Activated CD4-positive, alpha-beta T cell treated with anti-CD3 and anti-CD28 coated beads, Interleukin-2, amount 50 U/mL, for 4 hours (primary cell): ENCODE results near the gene AMPD1.

Source experiments
- DNase-seq, 2 experiments: peaks; one replicate each; pipeline ENCODE4 v3.0.0-alpha.2; 2020

AMPD1 gene

DNA sequence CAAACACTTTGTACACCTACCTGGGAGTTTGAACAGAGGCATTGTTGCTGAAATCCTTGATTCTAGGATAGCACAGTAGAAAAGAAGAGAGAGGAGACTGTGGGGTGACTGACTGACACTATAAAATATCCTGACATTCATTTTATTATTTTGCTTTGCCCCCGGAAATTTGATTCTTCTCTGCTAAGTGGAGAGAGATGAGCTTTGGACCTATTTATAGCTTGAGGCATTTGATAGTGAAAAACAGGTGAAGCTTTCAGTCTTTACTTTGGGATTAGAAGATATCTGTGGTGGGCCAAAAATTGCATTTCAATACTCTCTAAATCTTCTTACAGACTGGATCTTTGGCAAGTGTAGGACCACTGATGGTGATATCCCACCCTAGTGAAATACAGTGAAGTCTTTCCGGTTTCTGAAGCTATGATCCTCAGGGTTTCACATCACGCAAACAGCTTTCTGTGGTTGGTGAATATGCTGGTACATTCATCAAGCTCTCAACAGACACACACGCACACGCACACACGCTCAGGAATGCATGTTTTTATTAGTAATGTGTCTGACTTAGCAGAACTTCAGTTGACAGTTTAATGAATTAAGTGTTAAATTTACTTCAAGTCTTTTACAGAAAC is at the start of gene AMPD1:
Gene AMPD1, minus strand, starts transcription at position 117 of the 629 bp plus-strand sequence. Its CDS starts 75 bp downstream, at position 42.
- no peak for DNase-seq

DNA sequence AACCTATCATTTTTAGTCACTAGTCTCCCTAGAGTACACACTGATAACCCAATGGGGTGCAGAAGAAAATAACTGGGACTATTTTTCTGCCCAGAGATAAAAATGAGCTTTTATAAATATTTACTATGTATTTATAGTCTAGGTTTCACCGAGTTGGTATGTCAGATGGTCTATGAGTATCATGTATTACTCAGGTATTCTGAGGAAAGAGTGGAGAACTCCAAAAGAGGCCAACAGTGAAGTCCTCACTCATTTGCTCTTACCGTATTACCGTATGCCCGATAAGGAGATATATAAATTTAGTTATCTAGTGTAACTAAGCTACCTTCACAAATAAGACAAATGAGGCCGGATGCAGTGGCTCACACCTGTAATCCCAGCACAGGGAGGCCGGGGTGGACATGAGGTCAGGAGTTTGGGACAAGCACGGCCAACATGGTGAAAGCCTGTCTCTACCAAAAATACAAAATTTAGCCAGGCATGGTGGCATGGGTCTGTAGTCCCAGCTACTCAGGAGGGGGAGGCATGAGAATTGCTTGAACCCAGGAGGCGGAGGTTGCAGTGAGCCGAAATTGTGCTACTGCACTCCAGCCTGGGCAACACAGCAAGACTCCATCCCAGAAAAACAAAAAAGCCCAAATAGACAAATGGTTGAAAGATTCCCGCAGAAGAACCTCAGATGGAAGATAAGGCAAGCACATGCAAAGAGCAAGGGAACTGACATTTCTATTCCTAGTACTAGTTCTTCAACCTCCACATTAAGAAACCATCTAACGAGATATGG is 46.8 kb upstream of the AMPD1 start:
- no peak for DNase-seq

DNA sequence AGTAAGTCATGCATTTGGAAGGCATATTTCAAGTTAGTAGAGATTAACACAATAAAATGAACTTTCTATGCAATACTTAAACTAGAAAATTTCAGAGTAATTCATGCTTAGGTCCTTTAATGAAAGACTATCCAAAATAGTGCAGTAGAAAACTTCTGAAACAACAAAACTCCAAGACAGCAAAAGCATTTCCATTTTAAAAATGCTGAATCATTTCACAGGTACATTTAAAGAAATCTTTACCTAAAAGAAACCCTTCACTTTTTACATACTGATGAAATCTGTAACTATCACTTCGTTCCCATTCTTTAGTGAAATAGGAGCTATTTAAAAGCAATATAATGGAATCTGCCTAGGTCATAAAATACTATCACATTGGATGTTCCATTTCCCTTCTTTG is 45.0 kb upstream of the AMPD1 start:
- no peak for DNase-seq

GRCh38 chr1:114737314-114737849 is 42.0 kb upstream of the AMPD1 start:
- no peak for DNase-seq

DNA sequence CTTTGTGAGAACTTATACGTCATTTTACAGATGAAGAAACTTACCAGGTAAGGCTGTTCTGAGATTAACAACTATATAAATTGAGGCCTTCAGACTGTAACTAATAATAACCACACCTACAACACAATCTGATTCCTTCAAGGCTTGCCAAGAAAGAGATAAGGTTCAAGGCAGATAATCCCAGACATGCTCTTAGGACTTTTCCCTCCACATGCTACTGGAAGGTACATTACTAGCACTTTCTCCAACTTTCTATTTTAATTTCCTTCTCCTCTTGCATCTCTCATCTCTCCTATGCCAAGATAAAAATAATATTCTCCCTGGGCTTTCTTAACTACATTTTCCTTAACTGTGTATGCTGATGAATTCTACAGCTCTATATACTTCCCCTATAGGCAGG is 40.1 kb upstream of the AMPD1 start:
- no peak for DNase-seq

DNA sequence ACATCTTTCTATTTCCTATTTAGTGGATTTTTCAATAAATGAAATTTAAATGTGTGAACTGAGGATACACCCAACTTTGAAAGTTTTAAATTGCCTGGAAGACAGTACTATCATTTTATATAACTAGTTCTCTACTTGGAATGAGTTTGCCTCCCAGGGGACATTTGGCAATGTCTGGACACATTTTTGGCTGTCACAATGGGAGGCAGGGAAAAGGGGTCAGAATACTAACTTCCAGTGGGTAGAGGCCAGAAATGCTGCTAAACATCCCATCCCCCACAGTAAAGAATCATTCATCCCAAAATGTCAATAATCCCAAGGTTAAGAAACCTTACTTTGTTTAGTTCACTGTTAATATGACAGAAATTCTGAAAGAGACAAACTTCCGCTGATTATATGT is 34.4 kb upstream of the AMPD1 start:
- no peak for DNase-seq

- DNase-seq: no peak
Observed at GRCh38 chr1:114728553-114728952, 33.2 kb upstream of the AMPD1 start.

- DNase-seq: no peak
Observed at GRCh38 chr1:114725230-114725629, 29.9 kb upstream of the AMPD1 start.

GRCh38 chr1:114723915-114724314 is 28.6 kb upstream of the AMPD1 start:
- DNase-seq: no peak

DNA sequence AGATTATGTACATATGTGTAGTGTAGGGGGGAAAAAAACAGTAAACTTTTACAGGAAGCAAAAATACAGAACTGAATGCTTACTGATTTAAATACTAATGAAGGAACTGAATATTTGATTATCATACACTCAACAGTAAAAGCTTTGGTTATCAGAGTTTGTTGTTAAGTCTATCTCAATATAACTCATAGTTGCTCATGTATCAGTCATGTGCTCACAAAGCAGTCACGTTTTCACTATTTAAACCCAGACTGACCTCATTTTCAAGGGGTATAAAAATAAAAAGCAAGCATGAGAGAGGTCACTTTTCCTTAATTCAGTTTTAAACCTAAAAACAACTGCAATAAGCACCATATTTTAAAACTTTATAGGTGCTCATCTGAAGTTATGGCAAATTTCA is 28.1 kb upstream of the AMPD1 start:
- no peak for DNase-seq

- DNase-seq: no peak
Observed at GRCh38 chr1:114720492-114720891, 25.1 kb upstream of the AMPD1 start.

GRCh38 chr1:114719424-114719787 is 24.1 kb upstream of the AMPD1 start:
- no peak for DNase-seq

GRCh38 chr1:114718661-114719423 is 23.5 kb upstream of the AMPD1 start:
- DNase-seq: no peak

GRCh38 chr1:114716304-114717170 is 21.2 kb upstream of the AMPD1 start, which contains the start of gene NRAS:
TSS of gene NRAS (minus strand) at chr1:114716771. CDS start at chr1:114716160, 611 bp downstream.
- DNase-seq: peak; percentile 94 to 95

DNA sequence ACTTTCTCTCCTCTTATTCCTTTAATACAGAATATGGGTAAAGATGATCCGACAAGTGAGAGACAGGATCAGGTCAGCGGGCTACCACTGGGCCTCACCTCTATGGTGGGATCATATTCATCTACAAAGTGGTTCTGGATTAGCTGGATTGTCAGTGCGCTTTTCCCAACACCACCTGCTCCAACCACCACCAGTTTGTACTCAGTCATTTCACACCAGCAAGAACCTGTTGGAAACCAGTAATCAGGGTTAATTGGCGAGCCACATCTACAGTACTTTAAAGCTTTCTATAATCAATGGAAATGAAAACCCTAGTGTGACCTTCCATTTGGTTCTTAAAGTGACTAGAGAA is 20.6 kb upstream of the AMPD1 start:
- DNase-seq: no peak

DNA sequence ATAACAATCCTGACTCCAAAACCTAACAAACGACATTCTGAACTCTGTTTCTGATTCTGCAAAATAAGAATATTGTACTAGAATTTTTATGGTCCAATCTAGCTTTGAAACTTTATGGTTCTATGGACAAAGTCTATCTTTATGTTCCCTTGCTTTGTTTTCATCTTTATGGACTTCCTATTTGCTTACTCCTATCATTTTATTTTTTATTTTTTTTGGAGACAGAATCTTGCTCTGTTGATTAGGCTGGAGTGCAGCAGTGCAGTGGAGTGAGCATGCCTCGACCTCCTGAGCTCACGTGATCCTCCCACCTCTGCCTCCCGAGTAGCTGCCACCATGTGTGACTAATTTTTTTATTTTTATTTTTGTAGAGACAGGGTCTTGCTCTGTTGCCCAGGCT is 17.6 kb upstream of the AMPD1 start:
- DNase-seq: no peak

- no peak for DNase-seq
Observed at GRCh38 chr1:114710360-114710759, 15.0 kb upstream of the AMPD1 start.

DNA sequence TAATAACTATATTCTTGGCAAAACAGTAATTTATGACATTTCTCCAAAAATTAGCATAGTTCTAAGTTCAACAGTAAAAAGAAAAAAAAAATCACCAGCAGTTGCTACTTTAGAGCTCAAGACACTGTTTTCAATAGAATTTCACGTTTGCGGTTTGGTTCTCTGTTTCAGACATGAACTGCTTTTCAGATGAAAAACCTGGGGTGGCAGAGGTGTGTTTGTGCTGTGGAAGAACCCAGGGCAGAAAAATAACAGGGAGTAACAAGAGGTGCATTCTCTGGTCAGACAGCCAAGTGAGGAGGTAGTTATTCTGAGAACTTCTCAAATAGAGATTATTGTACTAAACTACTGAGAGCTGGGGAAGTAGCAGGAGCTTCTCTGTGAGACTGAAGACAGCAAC is 12.3 kb upstream of the AMPD1 start:
- no peak for DNase-seq

- no peak for DNase-seq
Observed at GRCh38 chr1:114703242-114703641, 7.9 kb upstream of the AMPD1 start.

- no peak for DNase-seq
Observed at GRCh38 chr1:114702737-114703136, 7.4 kb upstream of the AMPD1 start.

DNA sequence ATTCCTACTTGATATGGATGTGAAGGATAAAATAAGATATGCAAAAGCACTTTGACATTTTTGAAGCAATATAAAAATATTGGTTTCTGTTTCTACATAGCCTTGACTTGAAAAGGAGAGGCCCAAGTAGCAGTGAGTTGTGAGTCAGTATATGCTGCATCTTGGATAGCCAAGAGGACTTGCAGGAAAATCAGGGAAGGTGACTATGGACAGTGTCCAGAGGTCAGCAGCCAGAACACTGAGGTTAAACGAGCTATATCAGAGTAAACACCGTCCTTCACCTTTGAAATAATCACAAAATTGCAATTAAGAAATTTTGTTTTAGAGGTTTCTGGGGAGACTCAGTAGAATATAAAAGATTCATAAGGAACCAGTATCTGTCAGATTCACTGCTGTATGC is 6.6 kb upstream of the AMPD1 start:
- no peak for DNase-seq

- DNase-seq: no peak
Observed at GRCh38 chr1:114700036-114700600, 4.8 kb upstream of the AMPD1 start.
